Astrocyte of the cerebellum (primary cell): Measurements from ENCODE around the gene TMED6.
A peak's percentile ranks its signal among the peaks of the same experiment; 100 is the strongest.

Source experiments
- DNase-seq: peaks from one replicate; pipeline ENCODE4 v3.0.0-alpha.2; 2011; ENCODE audit warnings: low read depth
- H3K4me3 ChIP-seq: 2 replicates; pipeline ENCODE4 v1.5.1; 2011; ENCODE audit warnings: mild to moderate bottlenecking, low read depth, low read length, moderate library complexity
- CTCF ChIP-seq: IDR thresholded peaks from 2 replicates; pipeline ENCODE4 v1.5.1; 2012; ENCODE audit warnings: low read length, low read depth, moderate library complexity, mild to moderate bottlenecking; ENCODE audit errors: missing control alignments
- in situ Hi-C: cut with HindIII; loops from 2 replicates; pipeline ENCODE4 v1.10.0; 2017; ENCODE audit warnings: low sequenced_read_pairs

The TMED6 gene

GRCh38 chr16:69348222-69348621 is 3.4 kb downstream of the TMED6 start:
- H3K4me3 ChIP-seq: no peak overlapping the region
- DNase-seq: no peak
- in situ Hi-C loops: no loop called here

GRCh38 chr16:69346683-69347082 is 4.9 kb downstream of the TMED6 start:
- TF ChIP-seq CTCF: no peak
- no peak for DNase-seq
- H3K4me3 ChIP-seq: no peak overlapping the region
- in situ Hi-C loops: no loop called here

More at GRCh38 chr16:69348222-69348621, 3.4 kb downstream of the TMED6 start:
- no peak for TF ChIP-seq CTCF

GRCh38 chr16:69345923-69346322 is 5.7 kb downstream of the TMED6 start:
- in situ Hi-C loops: no loop called here
- no peak overlapping the region for H3K4me3 ChIP-seq
- no peak for TF ChIP-seq CTCF
- DNase-seq: no peak

- no peak for DNase-seq
- TF ChIP-seq CTCF: no peak
- in situ Hi-C loops: no loop called here
- no peak overlapping the region for H3K4me3 ChIP-seq
Measured at GRCh38 chr16:69344171-69344570, 7.4 kb downstream of the TMED6 start.

GRCh38 chr16:69340095-69340644 is 11.4 kb downstream of the TMED6 start:
- no peak for DNase-seq
- in situ Hi-C loops: no loop called here
- H3K4me3 ChIP-seq: peak overlapping the region; percentile 95
- TF ChIP-seq CTCF: no peak

- DNase-seq: peak; percentile 98
- H3K4me3 ChIP-seq: peak within 1 kb of the TSS; percentile 95
- in situ Hi-C loops: no loop called here
- TF ChIP-seq CTCF: peak; percentile 78
Measured at GRCh38 chr16:69339289-69340094, 12.1 kb downstream of the TMED6 start, which contains the start of the genes COG8 and NIP7. Gene COG8, minus strand, starts transcription at chr16:69339564. Its CDS starts 12 bp downstream, at chr16:69339552. Gene NIP7, plus strand, starts transcription at chr16:69339772. Its CDS starts 58 bp downstream, at chr16:69339830.
